GM12878 (cell line): ENCODE results near the gene TMED7. TPM values are rescaled to one million over a fixed set of nuclear protein-coding genes. Genes with fewer than 3 reads are reported as not detected.

Experiments
- ATAC-seq: fragments of 200-7000 bp; cut with Tn5 transposase; 3 replicates; pipeline ENCODE4 v1.9.1; 2020; ENCODE audit warnings: mild to moderate bottlenecking, moderate library complexity
- BruUV-seq: library from RNA; stranded (reverse); fragments of 400-500 nt; replicated peaks from 2 replicates; lab custom pipeline; 2021; lab: Mats Ljungman, UMichigan
- CTCF ChIA-PET: fragments of 300-600 bp; sonication (Branson Sonifier 250); formaldehyde crosslinking; extraction: SDS; loops from one replicate; lab custom pipeline; 2021; ENCODE audit warnings: inconsistent platforms; lab: Yijun Ruan, JAX
- POLR2A ChIA-PET: fragments of 350-600 bp; formaldehyde crosslinking; extraction: SDS; loops from one replicate; lab custom pipeline; 2021; ENCODE audit warnings: inconsistent platforms; lab: Charles Lee
- RAD21 ChIA-PET: fragments of 300-600 bp; sonication (Branson Sonifier 250); formaldehyde crosslinking; loops from one replicate; lab custom pipeline; 2023; ENCODE audit warnings: antibody characterized with exemption; ENCODE audit not compliant: unreplicated experiment; lab: Charles Lee
- SMC1A ChIA-PET: fragments of 300-600 bp; sonication (Branson Sonifier 250); formaldehyde crosslinking; loops from one replicate; lab custom pipeline; 2023; ENCODE audit not compliant: unreplicated experiment, uncharacterized antibody; lab: Charles Lee
- DNase-seq: peaks from one replicate; pipeline ENCODE4 v3.0.0-alpha.2; 2011; ENCODE audit warnings: low read depth, low spot score
- FAIRE-seq: peaks from 3 replicates; lab custom pipeline; 2011; peaks lifted over from hg19 to GRCh38; lab: Jason Lieb, UNC
- H2AFZ ChIP-seq: 2 replicates; pipeline ENCODE4 v1.6.0; 2011; ENCODE audit warnings: low read depth, low read length, control low read depth; ENCODE audit not compliant: control insufficient read depth
- H3K27ac ChIP-seq: 2 replicates; pipeline ENCODE4 v1.5.1; 2011; ENCODE audit warnings: control low read depth; ENCODE audit not compliant: control insufficient read depth, insufficient read depth
- H3K27me3 ChIP-seq, 2 experiments: replicated peaks in 1 of 2; 2 replicates each; pipeline versions ENCODE4 v1.6.0 to v1.6.1; 2011; ENCODE audit warnings: low read length in 1 of 2; ENCODE audit not compliant: control insufficient read depth in 2 of 2, insufficient read depth in 2 of 2
- H3K36me3 ChIP-seq, 2 experiments: 2 replicates each; pipeline ENCODE4 v1.5.1; 2011; ENCODE audit warnings: low read length in 1 of 2; ENCODE audit not compliant: control insufficient read depth in 2 of 2, insufficient read depth in 2 of 2
- H3K4me1 ChIP-seq: 2 replicates; pipeline ENCODE4 v1.6.1; 2011; ENCODE audit warnings: mild to moderate bottlenecking, low read length, moderate library complexity, mixed read lengths; ENCODE audit not compliant: control insufficient read depth, insufficient read depth
- H3K4me2 ChIP-seq: 2 replicates; pipeline ENCODE4 v1.6.0; 2011; ENCODE audit warnings: control low read depth; ENCODE audit not compliant: control insufficient read depth, insufficient read depth
- H3K4me3 ChIP-seq: fragments of 200-600 bp; sonication (generic); 2 replicates; pipeline ENCODE4 v1.5.1; 2016
- H3K79me2 ChIP-seq: 2 replicates; pipeline ENCODE4 v1.6.0; 2011; ENCODE audit warnings: low read length; ENCODE audit not compliant: control insufficient read depth, insufficient read depth
- H3K9ac ChIP-seq: 2 replicates; pipeline ENCODE4 v1.8.0; 2011; ENCODE audit warnings: low read length, control low read depth, mixed read lengths; ENCODE audit not compliant: control insufficient read depth, insufficient read depth
- H3K9me3 ChIP-seq: replicated peaks from 3 replicates; pipeline ENCODE4 v1.5.1; 2011; ENCODE audit warnings: mild to moderate bottlenecking, low read length; ENCODE audit not compliant: control insufficient read depth, insufficient read depth
- H4K20me1 ChIP-seq: 2 replicates; pipeline ENCODE4 v1.6.0; 2011; ENCODE audit not compliant: control insufficient read depth, insufficient read depth
- BRCA1 ChIP-seq: IDR thresholded peaks from 2 replicates; pipeline ENCODE4 v1.6.1; 2011; ENCODE audit warnings: low read depth, low read length, improper control_type of control experiment
- CREB1 ChIP-seq: IDR thresholded peaks from 2 replicates; pipeline ENCODE4 v1.6.1; 2012; ENCODE audit warnings: low read depth, mild to moderate bottlenecking, inconsistent platforms
- EED ChIP-seq: sonication (generic); IDR thresholded peaks from 2 replicates; pipeline ENCODE4 v1.6.1; 2016; ENCODE audit warnings: antibody characterized with exemption, low read depth
- GABPA ChIP-seq: IDR thresholded peaks from 2 replicates; pipeline ENCODE4 v1.6.1; 2014; ENCODE audit warnings: antibody characterized with exemption, low read depth, mild to moderate bottlenecking, inconsistent platforms
- HDAC2 ChIP-seq: fragments of 200-600 bp; sonication (generic); IDR thresholded peaks from 2 replicates; pipeline ENCODE4 v1.6.1; 2017
- KAT2A ChIP-seq: conservative IDR thresholded peaks from 2 replicates; pipeline ENCODE4 v1.6.1; 2011; ENCODE audit warnings: low read depth, low read length; ENCODE audit not compliant: control insufficient read depth
- RAD21 ChIP-seq: IDR thresholded peaks from 2 replicates; pipeline ENCODE4 v1.6.1; 2011; ENCODE audit warnings: mild to moderate bottlenecking, low read depth, low read length, moderate library complexity; ENCODE audit not compliant: insufficient read depth
- RFX5 ChIP-seq: IDR thresholded peaks from 2 replicates; pipeline ENCODE4 v1.6.1; 2011; ENCODE audit warnings: low read depth, low read length, improper control_type of control experiment
- SMC3 ChIP-seq: IDR thresholded peaks from 2 replicates; pipeline ENCODE4 v1.6.1; 2011; ENCODE audit warnings: low read length, improper control_type of control experiment, borderline replicate concordance
- STAT1 ChIP-seq: fragments of 450-650 bp; conservative IDR thresholded peaks from 2 replicates; pipeline ENCODE4 v1.6.1; 2014; ENCODE audit warnings: antibody characterized with exemption, mild to moderate bottlenecking
- STAT3 ChIP-seq: IDR thresholded peaks from 2 replicates; pipeline ENCODE4 v1.6.1; 2011; ENCODE audit warnings: low read depth, low read length, improper control_type of control experiment
- WRNIP1 ChIP-seq: IDR thresholded peaks from 2 replicates; pipeline ENCODE4 v1.6.1; 2011; ENCODE audit warnings: low read depth, low read length, improper control_type of control experiment, borderline replicate concordance
- YBX1 ChIP-seq: fragments of 450-650 bp; IDR thresholded peaks from 2 replicates; pipeline ENCODE4 v1.6.1; 2016; ENCODE audit warnings: antibody characterized with exemption
- ZNF217 ChIP-seq: fragments of 450-650 bp; IDR thresholded peaks from 2 replicates; pipeline ENCODE4 v1.6.1; 2017; ENCODE audit warnings: antibody characterized with exemption, mild to moderate bottlenecking
- whole genome bisulfite sequencing: methylation state at CpG from one replicate; pipeline ENCODE4 v1.1.6; 2016; ENCODE audit warnings: low lambda C conversion rate; ENCODE audit not compliant: insufficient replicate concordance, insufficient coverage; ENCODE audit errors: missing lambda C conversion rate; 5-methylcytosine and 5-hydroxymethylcytosine counted together
- in situ Hi-C: fragments of 300-500 bp; cut with MboI; formaldehyde crosslinking; loops from 9 replicates; pipeline ENCODE4 v1.14.3; 2018; ENCODE audit warnings: mixed read lengths
- intact Hi-C: fragments of 100-400 bp; cut with micrococcal nuclease; formaldehyde crosslinking; loops from one replicate; pipeline ENCODE4 v1.14.2; 2022; ENCODE audit not compliant: unreplicated experiment
- polyA plus RNA-seq, 11 experiments: library from polyadenylated mRNA; depleted of rRNA in 4 of 11; unstranded in 6 of 11; stranded (reverse) in 5 of 11; fragments of >200 nt; fragmentation: Nextera tagmentation in 4 of 11; fragmentation: Illumina TruSeq in 1 of 11; extraction: Ambion mirVana in 4 of 11; extraction: Trizol in 1 of 11; gene quantifications; 1 replicate in 1 of 11; 2 replicates in 10 of 11; pipeline versions ENCODE4 v1.2.1 to v1.2.3, GENCODE V29; 2011 to 2016; ENCODE audit warnings: inconsistent platforms in 2 of 11, missing spikeins in 2 of 11, low read depth in 1 of 11
- total RNA-seq, 4 experiments: library from RNA; depleted of rRNA in 3 of 4; stranded (reverse); fragments of >200 nt in 3 of 4; fragmentation: Illumina TruSeq in 1 of 4; extraction: Trizol in 1 of 4; gene quantifications; 2 replicates each; pipeline versions ENCODE4 v1.2.1 to v1.2.3, GENCODE V29; 2013 to 2021
- TF ChIP-seq, protein P1 (sequence below): IDR thresholded peaks from 2 replicates; pipeline ENCODE4 v1.6.1; 2012; ENCODE audit warnings: low read length, inconsistent platforms
- TF ChIP-seq, protein P2 (sequence below), 3 experiments: IDR thresholded peaks in 2 of 3; conservative IDR thresholded peaks in 1 of 3; 2 replicates each; pipeline ENCODE4 v1.5.1; 2011; ENCODE audit warnings: low read depth in 3 of 3, low read length in 3 of 3, mild to moderate bottlenecking in 3 of 3, control low read depth in 2 of 3, moderate library complexity in 2 of 3, inconsistent platforms in 1 of 3, mixed read lengths in 1 of 3; ENCODE audit not compliant: control insufficient read depth in 2 of 3, insufficient read depth in 1 of 3; ENCODE audit errors: extremely low read depth in 1 of 3
- TF ChIP-seq, protein P3 (sequence below): fragments of 450-650 bp; IDR thresholded peaks from 2 replicates; pipeline ENCODE4 v1.6.1; 2016; ENCODE audit warnings: mild to moderate bottlenecking, moderate library complexity, borderline replicate concordance

The TMED7 gene
- total and polyA plus RNA-seq, 10 of the 15 experiments (the other 5 are each of a cell fraction or from before 2014, with no cell fraction given) = 8.0 to 37.3 (median 25.2) TPM

DNA sequence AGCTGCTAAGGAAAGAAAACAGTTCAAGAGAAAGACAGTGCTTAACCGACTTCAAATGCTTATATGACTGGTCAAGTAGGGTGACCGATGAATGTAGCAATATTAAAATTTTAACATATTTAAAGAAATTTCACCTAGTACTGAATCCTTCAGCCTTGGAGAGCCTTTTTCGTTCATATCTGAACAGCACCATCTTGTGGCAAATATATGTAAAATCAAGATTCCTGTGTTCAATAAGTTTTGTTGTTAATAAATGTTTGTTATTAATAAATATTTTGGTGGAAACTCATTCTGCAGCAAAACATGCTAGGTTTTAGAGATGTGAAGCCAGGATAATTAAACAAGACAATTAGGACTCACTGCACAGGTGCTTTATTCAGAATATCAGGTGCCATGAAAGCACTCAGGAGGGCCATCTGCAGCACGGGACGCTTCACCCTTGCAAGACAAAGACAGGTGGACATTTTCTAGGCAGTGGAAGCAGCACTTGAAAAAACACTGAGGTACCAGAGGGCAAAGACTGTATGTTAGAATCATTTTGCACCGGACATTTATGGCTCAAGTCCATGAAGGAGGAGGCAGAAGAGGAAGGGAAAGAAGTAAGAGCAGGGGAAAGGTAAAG, 39.2 kb downstream of the TMED7 start:
- ChIA-PET CTCF (interaction anchor here (0.6 to 6.0 kb wide), 8 partner anchors 11 to 490 kb away, joined by 3 to 85 read pairs (median 4); no protein-coding TSS in a partner anchor), POLR2A (interaction anchor here (0.7 to 1.8 kb wide), 2 partner anchors 37 to 268 kb away, joined by 3 to 5 read pairs; no protein-coding TSS in a partner anchor), RAD21 (interaction anchor here (0.7 to 3.3 kb wide), 4 partner anchors 8 to 278 kb away, joined by 3 to 11 read pairs (median 4); no protein-coding TSS in a partner anchor), SMC1A (interaction anchor here (0.6 to 5.6 kb wide), 3 partner anchors 67 to 277 kb away, joined by 3 to 35 read pairs (median 4); no protein-coding TSS in a partner anchor)
- Histone ChIP-seq H3K79me2 (peaks cover 5% of the 10 kb centered on the region), H3K9ac (no peak overlapping the region), H2AFZ (no peak overlapping the region), H3K4me2 (no peak overlapping the region), H3K36me3 (peaks cover 0 to 3% of the 10 kb centered on the region in 2 experiments; a peak in 1 of 4 replicates), H3K4me3 (no peak overlapping the region), H4K20me1 (no peaks in the 10 kb centered on the region), H3K27me3 (no peaks in the 10 kb centered on the region), H3K9me3 (no peaks in the 10 kb centered on the region), H3K4me1 (peaks cover 12% of the 10 kb centered on the region; the same call in 1 of the 2 replicates), H3K27ac (no peak overlapping the region)
- intact Hi-C loops = loop anchor here (1.0 to 5.0 kb wide), 5 partner anchors 37 to 488 kb away; no protein-coding TSS in a partner anchor
- ATAC-seq (peak; percentile 71), DNase-seq (no peak), FAIRE-seq (no peak)
- in situ Hi-C loops = loop anchor here (25.0 kb wide), 1 partner anchor 1149 kb away; no protein-coding TSS in a partner anchor
- WGBS = 41% methylated on average over 6 of the region's 6 CpGs
- no TSS peak for BruUV-seq
- TF ChIP-seq, protein P1, sequence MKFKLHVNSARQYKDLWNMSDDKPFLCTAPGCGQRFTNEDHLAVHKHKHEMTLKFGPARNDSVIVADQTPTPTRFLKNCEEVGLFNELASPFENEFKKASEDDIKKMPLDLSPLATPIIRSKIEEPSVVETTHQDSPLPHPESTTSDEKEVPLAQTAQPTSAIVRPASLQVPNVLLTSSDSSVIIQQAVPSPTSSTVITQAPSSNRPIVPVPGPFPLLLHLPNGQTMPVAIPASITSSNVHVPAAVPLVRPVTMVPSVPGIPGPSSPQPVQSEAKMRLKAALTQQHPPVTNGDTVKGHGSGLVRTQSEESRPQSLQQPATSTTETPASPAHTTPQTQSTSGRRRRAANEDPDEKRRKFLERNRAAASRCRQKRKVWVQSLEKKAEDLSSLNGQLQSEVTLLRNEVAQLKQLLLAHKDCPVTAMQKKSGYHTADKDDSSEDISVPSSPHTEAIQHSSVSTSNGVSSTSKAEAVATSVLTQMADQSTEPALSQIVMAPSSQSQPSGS = no peak
- TF ChIP-seq STAT1 (no peak), HDAC2 (no peak), EED (no peak), STAT3 (0 out of 2 replicates have a peak, but pooled peaks have one; percentile 55), GABPA (no peak), WRNIP1 (no peak), ZNF217 (no peak), YBX1 (no peak), SMC3 (peak; percentile 86), RAD21 (peak; percentile 81), KAT2A (no peak), BRCA1 (no peak), RFX5 (0 out of 2 replicates have a peak, but pooled peaks have one; percentile 8), CREB1 (no peak)
- TF ChIP-seq, protein P2, sequence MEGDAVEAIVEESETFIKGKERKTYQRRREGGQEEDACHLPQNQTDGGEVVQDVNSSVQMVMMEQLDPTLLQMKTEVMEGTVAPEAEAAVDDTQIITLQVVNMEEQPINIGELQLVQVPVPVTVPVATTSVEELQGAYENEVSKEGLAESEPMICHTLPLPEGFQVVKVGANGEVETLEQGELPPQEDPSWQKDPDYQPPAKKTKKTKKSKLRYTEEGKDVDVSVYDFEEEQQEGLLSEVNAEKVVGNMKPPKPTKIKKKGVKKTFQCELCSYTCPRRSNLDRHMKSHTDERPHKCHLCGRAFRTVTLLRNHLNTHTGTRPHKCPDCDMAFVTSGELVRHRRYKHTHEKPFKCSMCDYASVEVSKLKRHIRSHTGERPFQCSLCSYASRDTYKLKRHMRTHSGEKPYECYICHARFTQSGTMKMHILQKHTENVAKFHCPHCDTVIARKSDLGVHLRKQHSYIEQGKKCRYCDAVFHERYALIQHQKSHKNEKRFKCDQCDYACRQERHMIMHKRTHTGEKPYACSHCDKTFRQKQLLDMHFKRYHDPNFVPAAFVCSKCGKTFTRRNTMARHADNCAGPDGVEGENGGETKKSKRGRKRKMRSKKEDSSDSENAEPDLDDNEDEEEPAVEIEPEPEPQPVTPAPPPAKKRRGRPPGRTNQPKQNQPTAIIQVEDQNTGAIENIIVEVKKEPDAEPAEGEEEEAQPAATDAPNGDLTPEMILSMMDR (IDR thresholded peaks at IDR 0.05 in 2 of 3, conservative IDR thresholded peaks at IDR 0.05 in 1 of 3; ENCODE audit: control insufficient read depth in 2 of 3, extremely low read depth in 1 of 3, insufficient read depth in 1 of 3, low read depth in 3 of 3, low read length in 3 of 3) = peak; percentile 9 to 60 (median 51); a peak in 5 of 6 replicates
- TF ChIP-seq, protein P3, sequence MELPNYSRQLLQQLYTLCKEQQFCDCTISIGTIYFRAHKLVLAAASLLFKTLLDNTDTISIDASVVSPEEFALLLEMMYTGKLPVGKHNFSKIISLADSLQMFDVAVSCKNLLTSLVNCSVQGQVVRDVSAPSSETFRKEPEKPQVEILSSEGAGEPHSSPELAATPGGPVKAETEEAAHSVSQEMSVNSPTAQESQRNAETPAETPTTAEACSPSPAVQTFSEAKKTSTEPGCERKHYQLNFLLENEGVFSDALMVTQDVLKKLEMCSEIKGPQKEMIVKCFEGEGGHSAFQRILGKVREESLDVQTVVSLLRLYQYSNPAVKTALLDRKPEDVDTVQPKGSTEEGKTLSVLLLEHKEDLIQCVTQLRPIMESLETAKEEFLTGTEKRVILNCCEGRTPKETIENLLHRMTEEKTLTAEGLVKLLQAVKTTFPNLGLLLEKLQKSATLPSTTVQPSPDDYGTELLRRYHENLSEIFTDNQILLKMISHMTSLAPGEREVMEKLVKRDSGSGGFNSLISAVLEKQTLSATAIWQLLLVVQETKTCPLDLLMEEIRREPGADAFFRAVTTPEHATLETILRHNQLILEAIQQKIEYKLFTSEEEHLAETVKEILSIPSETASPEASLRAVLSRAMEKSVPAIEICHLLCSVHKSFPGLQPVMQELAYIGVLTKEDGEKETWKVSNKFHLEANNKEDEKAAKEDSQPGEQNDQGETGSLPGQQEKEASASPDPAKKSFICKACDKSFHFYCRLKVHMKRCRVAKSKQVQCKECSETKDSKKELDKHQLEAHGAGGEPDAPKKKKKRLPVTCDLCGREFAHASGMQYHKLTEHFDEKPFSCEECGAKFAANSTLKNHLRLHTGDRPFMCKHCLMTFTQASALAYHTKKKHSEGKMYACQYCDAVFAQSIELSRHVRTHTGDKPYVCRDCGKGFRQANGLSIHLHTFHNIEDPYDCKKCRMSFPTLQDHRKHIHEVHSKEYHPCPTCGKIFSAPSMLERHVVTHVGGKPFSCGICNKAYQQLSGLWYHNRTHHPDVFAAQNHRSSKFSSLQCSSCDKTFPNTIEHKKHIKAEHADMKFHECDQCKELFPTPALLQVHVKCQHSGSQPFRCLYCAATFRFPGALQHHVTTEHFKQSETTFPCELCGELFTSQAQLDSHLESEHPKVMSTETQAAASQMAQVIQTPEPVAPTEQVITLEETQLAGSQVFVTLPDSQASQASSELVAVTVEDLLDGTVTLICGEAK = 0 out of 2 replicates have a peak, but pooled peaks have one; percentile 28
